Activated naive CD8-positive, alpha-beta T cell treated with anti-CD3 and anti-CD28 coated beads for 36 hours (primary cell): ENCODE results near the gene KRT7. TPM values are rescaled to one million over a fixed set of nuclear protein-coding genes. Genes with fewer than 3 reads are reported as not detected.
"Not testable (repeated sequence)": the region's sequence is repeated elsewhere in the genome, so short reads cannot be mapped to it uniquely, and the experiment has no call there.

Experiments used
- DNase-seq: peaks from one replicate; pipeline ENCODE4 v3.0.0; 2021
- H3K27ac Mint-ChIP-seq: one replicate; pipeline ENCODE4 v1.8.0; 2022; ENCODE audit warnings: mild to moderate bottlenecking, moderate library complexity, mixed read lengths
- H3K27me3 Mint-ChIP-seq: one replicate; pipeline ENCODE4 v1.8.0; 2022; ENCODE audit warnings: mild to moderate bottlenecking, mixed read lengths
- H3K36me3 Mint-ChIP-seq: one replicate; pipeline ENCODE4 v1.8.0; 2021; ENCODE audit warnings: mild to moderate bottlenecking, mixed read lengths
- H3K4me1 Mint-ChIP-seq: one replicate; pipeline ENCODE4 v1.8.0; 2021; ENCODE audit warnings: mixed read lengths
- H3K4me3 Mint-ChIP-seq: one replicate; pipeline ENCODE4 v1.8.0; 2022; ENCODE audit warnings: mild to moderate bottlenecking, moderate library complexity, mixed read lengths
- H3K9me3 Mint-ChIP-seq: one replicate; pipeline ENCODE4 v1.8.0; 2022; ENCODE audit warnings: mixed read lengths
- total RNA-seq, 2 experiments: library from RNA; stranded (reverse); gene quantifications; one replicate each; pipeline ENCODE4 v1.2.3, GENCODE V29; 2021

KRT7 gene
- total RNA-seq, 2 experiments from 2014 or later: 2.4 to 6.5 TPM

DNA sequence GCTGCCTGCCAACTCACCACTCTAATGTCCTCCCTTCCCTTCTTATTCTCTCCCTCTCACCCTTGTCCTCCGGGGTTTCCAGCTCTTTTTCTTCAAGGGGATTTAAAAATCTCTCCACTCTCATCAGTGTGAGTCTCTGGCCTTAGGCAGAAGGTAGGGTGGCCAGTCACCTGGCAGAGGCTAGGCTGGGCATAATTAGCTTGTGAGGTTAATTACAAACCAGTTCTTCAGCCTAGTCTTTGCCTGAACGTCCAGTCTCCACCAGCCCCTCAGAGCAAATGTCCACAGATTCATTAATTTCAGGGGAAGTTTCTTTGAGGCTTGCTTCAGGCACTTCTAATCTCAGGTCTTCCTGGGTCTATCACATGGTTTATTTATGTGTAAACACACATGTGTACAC is 6.7 kb downstream of the KRT7 start:
- Mint-ChIP-seq H3K27me3 (peaks cover 6% of the 10 kb centered on the region), H3K27ac (no peak overlapping the region), H3K4me1 (peaks cover 18% of the 10 kb centered on the region), H3K9me3 (no peaks in the 10 kb centered on the region), H3K4me3 (no peak overlapping the region), H3K36me3 (no peaks in the 10 kb centered on the region)
- no peak for DNase-seq

GRCh38 chr12:52240247-52240646 is 7.2 kb downstream of the KRT7 start:
- H3K36me3 Mint-ChIP-seq, H3K4me3 Mint-ChIP-seq, H3K9me3 Mint-ChIP-seq, DNase-seq, H3K27me3 Mint-ChIP-seq, H3K27ac Mint-ChIP-seq: not testable (repeated sequence)
- H3K4me1 Mint-ChIP-seq: peaks cover 19% of the 10 kb centered on the region

GRCh38 chr12:52241205-52241842 is 8.3 kb downstream of the KRT7 start:
- Mint-ChIP-seq H3K9me3 (no peaks in the 10 kb centered on the region), H3K27me3 (no peaks in the 10 kb centered on the region), H3K4me1 (peaks cover 24% of the 10 kb centered on the region), H3K36me3 (no peaks in the 10 kb centered on the region), H3K4me3 (no peak overlapping the region), H3K27ac (no peak overlapping the region)
- no peak for DNase-seq

GRCh38 chr12:52242442-52243258 is 9.6 kb downstream of the KRT7 start:
- Mint-ChIP-seq H3K27ac (no peak overlapping the region), H3K36me3 (no peaks in the 10 kb centered on the region), H3K4me1 (peaks cover 28% of the 10 kb centered on the region), H3K4me3 (no peak overlapping the region), H3K27me3 (peaks cover 5% of the 10 kb centered on the region), H3K9me3 (no peaks in the 10 kb centered on the region)
- no peak for DNase-seq

DNA sequence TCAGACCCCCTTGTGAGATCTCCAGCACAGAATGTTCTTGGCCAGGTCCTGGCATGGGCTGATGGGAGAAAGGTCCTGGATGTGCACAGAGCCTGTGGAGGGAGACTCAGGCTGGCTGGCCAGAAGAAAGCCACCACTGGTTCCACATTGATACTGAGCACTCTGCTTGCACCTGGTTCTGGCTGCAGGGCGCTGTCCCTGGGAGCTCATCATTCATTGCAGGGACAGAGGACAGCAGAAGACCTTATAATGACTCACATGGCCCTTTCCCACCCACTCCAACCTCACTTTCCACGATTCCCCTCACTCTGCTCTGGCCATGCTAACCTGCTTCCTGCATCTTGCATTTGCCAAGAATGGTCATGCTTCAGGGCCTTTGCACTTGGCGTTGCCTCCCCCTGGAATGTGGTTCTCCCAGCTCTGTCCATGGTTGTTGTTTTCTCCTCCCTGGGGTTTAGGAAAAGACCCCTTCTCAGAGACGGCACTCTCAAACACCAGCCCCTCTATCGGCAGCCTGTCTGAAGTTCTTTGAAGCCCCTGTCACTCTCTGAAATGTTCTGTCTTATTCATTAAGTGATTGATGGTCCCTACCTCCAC is 10.3 kb downstream of the KRT7 start:
- no peak for DNase-seq
- Mint-ChIP-seq H3K4me3 (peak overlapping the region; percentile 57), H3K36me3 (no peaks in the 10 kb centered on the region), H3K9me3 (no peaks in the 10 kb centered on the region), H3K27ac (peak overlapping the region; percentile 94), H3K4me1 (peaks cover 28% of the 10 kb centered on the region), H3K27me3 (peaks cover 12% of the 10 kb centered on the region)

- H3K9me3 Mint-ChIP-seq: no peaks in the 10 kb centered on the region
- H3K27ac Mint-ChIP-seq: peak overlapping the region; percentile 94
- H3K27me3 Mint-ChIP-seq: peaks cover 17% of the 10 kb centered on the region
- H3K36me3 Mint-ChIP-seq: no peaks in the 10 kb centered on the region
- DNase-seq: peak; percentile 83
- H3K4me3 Mint-ChIP-seq: peak overlapping the region; percentile 75
- peaks cover 28% of the 10 kb centered on the region for H3K4me1 Mint-ChIP-seq
These were observed 11.0 kb downstream of the KRT7 start for GRCh38 chr12:52243856-52244614.

GRCh38 chr12:52244615-52244994 is 11.6 kb downstream of the KRT7 start:
- Mint-ChIP-seq H3K4me1 (peaks cover 28% of the 10 kb centered on the region), H3K4me3 (peak overlapping the region; percentile 75)

GRCh38 chr12:52245259-52245961 is 12.4 kb downstream of the KRT7 start:
- no peaks in the 10 kb centered on the region for H3K9me3 Mint-ChIP-seq
- H3K27me3 Mint-ChIP-seq: peaks cover 29% of the 10 kb centered on the region
- no peak for DNase-seq
- no peaks in the 10 kb centered on the region for H3K36me3 Mint-ChIP-seq
- no peak overlapping the region for H3K4me3 Mint-ChIP-seq
- H3K27ac Mint-ChIP-seq: no peak overlapping the region
- H3K4me1 Mint-ChIP-seq: peaks cover 32% of the 10 kb centered on the region

More at GRCh38 chr12:52244615-52244994, 11.6 kb downstream of the KRT7 start:
- H3K27me3 Mint-ChIP-seq: peaks cover 23% of the 10 kb centered on the region
- peak overlapping the region; percentile 94 for H3K27ac Mint-ChIP-seq
- no peak for DNase-seq
- no peaks in the 10 kb centered on the region for H3K36me3 Mint-ChIP-seq
- H3K9me3 Mint-ChIP-seq: no peaks in the 10 kb centered on the region

GRCh38 chr12:52245962-52246569 is 13.0 kb downstream of the KRT7 start:
- H3K36me3 Mint-ChIP-seq: no peaks in the 10 kb centered on the region
- DNase-seq: no peak
- H3K9me3 Mint-ChIP-seq: no peaks in the 10 kb centered on the region
- no peak overlapping the region for H3K27ac Mint-ChIP-seq
- H3K4me3 Mint-ChIP-seq: no peak overlapping the region
- peaks cover 33% of the 10 kb centered on the region for H3K27me3 Mint-ChIP-seq
- H3K4me1 Mint-ChIP-seq: peaks cover 32% of the 10 kb centered on the region

GRCh38 chr12:52246720-52247621 is 13.9 kb downstream of the KRT7 start:
- no peak overlapping the region for H3K4me3 Mint-ChIP-seq
- H3K9me3 Mint-ChIP-seq: no peaks in the 10 kb centered on the region
- no peak for DNase-seq
- peaks cover 38% of the 10 kb centered on the region for H3K4me1 Mint-ChIP-seq
- H3K27me3 Mint-ChIP-seq: peaks cover 40% of the 10 kb centered on the region
- H3K36me3 Mint-ChIP-seq: peaks cover 2% of the 10 kb centered on the region
- H3K27ac Mint-ChIP-seq: no peak overlapping the region

DNA sequence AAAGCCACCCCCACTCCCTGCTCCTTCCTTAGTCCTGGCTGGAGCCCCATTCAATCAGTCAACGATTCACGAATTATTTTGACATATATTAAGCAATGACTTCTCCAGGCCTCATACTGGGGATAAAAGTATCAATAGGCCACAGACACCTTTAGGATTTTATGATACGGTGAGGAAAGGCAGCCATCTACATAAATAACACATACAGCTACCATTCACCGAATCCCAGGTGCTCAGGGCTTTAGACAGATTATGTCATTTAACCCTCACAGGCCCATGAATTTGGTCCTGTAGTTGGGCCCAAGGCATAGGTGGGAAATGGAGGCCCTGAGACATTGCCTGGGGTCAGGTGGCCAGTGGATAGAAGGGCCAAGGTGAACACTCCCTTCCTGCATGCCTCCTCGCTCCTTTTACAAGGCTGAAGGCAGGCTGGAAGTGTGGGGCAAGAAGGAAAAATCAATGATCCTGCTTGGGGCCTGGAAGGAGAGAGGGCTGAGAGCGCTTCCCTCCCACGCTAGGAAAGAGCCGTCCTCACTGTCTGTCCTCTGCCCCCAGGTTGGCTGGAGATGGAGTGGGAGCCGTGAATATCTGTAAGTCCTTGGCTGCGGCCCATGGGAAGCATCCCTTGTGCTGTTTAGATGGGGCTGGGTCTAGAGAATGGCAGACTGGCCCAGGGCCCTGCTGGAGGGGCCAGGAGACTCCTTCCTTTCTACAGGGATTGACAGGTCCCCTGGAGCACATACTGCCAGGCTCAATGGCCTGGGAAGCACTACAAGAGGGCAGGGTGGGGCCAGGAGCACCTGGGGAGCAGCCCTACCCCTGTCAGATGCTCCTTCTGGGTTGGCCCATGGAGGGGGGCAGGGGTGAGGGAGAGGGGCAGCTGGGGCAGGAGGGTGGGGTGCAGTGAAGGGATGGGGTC is 14.8 kb downstream of the KRT7 start:
- Mint-ChIP-seq H3K27ac (no peak overlapping the region), H3K27me3 (peaks cover 42% of the 10 kb centered on the region), H3K4me1 (peaks cover 38% of the 10 kb centered on the region), H3K4me3 (no peak overlapping the region), H3K36me3 (peaks cover 2% of the 10 kb centered on the region), H3K9me3 (no peaks in the 10 kb centered on the region)
- no peak for DNase-seq

GRCh38 chr12:52248541-52249461 is 15.8 kb downstream of the KRT7 start:
- Mint-ChIP-seq H3K4me3 (no peak overlapping the region), H3K36me3 (peaks cover 2% of the 10 kb centered on the region), H3K4me1 (peaks cover 30% of the 10 kb centered on the region), H3K27ac (no peak overlapping the region), H3K27me3 (peaks cover 42% of the 10 kb centered on the region), H3K9me3 (no peaks in the 10 kb centered on the region)
- no peak for DNase-seq
